ENCODE data around the gene FAF1.
"Not testable (repeated sequence)": the region's sequence is repeated elsewhere in the genome, so short reads cannot be mapped to it uniquely, and the experiment has no call there.

Gene FAF1

DNA sequence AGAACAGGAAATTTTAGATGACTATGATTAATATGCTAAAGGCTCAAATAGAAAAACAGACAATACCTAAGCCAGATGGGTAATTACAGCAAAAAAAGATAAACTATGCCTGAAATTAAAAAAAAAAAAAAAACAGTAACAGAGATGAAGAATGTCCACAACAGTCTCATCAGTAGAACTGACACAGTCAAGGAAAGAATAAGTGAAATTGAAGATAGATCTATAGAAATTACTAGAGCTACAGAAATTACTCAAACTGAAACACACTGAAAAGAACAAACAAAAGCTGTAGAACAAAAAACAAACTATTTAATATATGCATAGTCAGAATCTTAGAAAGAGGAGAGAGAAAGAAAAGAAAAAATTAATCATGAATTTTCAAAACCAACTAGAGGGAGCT, 112.8 kb downstream of the FAF1 start:
- DNase-seq (ENCODE audit: low read depth), result no peak

DNA sequence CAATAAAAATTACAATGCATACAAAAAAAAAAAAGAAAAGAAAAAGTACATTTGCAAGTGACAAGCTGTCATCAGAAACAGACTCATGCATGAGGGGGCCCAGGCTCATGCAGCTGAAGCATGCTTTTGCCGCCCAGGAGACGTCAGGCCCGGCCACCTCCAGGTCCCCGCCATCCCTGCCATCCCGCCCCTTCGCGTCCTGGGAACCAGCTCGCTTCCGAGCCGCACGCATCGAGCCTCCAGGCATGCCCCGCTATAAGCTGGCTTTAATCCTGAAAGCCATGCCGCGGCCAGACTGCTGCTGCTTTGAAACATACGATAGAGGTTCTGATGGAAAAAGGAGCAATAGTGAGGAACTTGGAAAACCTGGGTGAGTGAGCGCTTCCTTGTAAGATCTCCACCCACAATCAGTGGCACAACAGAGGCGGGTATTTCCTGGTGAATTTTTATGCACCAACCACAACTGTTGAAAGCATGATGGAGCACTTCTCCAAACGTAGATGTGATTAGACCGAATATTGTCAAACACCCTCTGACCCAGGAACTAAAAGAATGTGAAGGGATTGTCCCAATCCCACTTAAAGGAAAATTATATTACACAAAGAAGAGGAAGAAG, 113.7 kb downstream of the FAF1 start:
- DNase-seq (ENCODE audit: low read depth), result no peak

DNA sequence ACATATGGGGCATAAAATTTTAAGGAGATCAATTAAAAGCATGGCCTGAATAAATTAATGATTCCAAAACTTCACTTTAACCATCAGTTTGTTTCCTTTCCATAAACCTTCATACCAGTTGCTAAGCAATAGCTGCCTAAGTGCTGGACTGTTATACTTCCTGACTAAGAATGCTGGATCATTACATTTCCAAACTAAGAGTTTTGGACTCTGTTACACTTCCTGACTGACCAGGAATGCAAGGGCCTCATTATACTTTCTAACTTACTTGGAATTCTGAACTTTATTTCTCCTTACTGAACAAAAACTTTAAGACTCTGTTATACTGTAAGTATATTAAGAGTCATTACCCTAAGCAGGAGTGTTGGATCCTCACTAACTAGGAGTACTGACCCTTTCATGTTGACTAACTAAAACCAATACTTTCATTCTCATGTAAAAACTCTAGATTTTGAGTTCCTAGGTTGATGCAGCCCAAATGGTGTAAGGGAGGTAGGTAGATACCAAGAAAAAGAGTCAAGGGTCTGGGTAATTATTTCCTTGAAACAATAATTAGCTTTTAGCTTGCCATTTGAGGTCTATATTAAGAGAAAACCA, 118.2 kb downstream of the FAF1 start:
- no peak for DNase-seq (ENCODE audit: low read depth)

DNA sequence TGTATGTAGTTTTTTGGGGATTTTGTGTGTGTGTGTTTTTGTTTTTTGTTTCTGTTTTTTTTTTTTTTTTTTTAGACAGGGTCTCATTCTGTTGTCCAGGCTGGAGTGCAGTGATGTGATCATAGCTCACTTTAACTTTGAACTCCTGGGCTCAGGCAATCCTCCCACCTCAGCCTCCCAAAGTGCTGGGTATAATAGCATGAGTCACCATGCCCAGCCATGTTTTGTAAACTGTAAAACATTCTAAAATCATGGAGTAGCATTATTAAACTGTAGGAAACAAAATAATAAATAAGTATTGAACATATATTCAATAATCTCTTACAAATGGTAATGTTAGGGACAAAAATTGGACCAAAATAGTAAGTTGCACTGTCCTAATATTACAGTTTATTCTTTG, 124.0 kb downstream of the FAF1 start:
- no peak for DNase-seq (ENCODE audit: low read depth)

DNA sequence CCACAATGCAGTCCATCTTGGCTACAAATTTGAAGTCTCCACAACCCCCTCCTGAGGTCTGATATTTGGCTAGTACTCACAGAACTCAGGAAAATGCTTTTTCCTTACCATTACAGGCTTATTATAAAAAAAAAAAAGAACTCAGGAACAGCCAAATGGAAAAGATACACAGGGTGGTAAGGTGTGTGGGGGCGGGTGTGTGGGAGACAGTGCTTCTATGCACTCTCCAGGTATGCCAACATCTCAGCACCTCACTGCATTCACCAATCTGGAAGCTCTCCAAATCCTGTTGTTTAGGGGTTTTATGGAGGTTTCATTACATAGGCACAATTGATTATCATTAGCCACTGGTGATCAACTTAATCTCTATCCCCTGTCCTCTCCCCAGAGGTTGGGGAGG, 126.9 kb downstream of the FAF1 start:
- no peak for DNase-seq (ENCODE audit: low read depth)

DNA sequence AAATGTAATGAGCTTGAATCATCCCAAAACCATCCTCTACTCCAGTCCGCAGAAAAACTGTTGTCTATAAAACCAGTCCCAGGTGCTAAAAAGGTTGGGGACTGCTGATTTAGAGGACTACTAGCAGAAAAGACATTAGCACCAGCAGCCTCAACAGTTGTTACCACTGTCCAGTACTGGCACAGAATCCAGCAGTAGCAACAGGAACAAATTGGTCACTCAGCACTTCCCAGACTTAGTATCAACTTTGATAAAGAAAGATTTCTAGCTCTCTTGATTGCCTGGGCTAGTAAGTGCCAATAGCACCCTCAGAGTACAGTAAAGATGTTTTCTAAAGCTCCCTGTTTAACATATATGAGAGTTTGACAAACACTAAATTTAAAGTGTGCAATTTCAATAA, 127.9 kb downstream of the FAF1 start:
- no peak for DNase-seq (ENCODE audit: low read depth)

DNA sequence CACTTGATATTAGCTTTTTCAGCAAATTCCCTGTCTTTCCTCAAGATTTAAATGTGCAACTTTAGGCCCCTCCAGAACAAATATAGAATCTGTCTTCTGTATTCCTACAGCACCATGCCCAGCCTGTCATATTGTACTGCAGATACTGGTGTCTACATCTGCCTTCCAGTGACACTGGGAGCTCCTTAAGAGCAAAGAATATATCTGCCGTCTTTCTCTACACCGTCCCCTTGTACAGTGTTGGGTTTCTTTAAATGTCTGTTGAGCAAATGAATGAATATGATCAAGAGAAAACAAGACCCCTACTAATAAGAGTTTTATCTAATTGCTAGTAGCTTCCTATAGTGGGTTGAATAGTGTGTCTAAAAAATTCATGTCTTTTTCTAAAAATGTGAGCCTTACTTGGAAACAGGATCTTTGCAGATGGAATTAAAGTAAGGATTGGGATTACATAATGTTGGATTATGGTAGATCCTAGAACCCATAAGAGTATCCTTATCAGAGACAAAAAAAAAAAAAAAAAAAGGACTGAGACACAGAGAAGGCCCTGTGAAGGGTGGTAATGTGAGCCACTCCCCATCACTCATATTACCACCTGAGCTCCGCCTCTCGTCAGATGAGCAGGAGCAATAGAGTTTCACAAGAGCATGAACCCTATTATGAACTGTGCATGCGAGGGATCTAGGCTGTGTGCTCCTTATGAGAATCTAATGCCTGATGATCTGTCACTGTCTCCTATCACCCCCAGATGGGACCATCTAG, 128.6 kb downstream of the FAF1 start:
- DNase-seq (ENCODE audit: low read depth), result no peak

DNA sequence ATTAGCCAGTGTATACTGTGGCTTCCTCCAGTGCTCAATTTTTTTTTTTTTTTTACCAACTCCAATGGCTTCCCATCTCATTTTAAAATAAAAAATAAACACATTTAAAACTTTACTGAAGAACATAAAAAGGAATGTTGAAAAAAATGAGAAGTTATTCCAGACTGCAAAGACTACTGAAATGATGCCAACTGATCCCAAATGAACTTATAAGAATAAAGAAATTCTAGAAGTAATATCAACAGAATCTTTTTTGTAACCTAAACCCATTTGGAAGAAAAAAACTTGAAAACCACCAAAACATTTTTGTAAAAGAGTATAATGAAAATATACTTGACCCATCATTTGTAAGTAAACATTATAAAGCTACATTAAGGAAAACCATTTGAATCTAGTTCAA, 129.4 kb downstream of the FAF1 start:
- no peak for DNase-seq (ENCODE audit: low read depth)

DNA sequence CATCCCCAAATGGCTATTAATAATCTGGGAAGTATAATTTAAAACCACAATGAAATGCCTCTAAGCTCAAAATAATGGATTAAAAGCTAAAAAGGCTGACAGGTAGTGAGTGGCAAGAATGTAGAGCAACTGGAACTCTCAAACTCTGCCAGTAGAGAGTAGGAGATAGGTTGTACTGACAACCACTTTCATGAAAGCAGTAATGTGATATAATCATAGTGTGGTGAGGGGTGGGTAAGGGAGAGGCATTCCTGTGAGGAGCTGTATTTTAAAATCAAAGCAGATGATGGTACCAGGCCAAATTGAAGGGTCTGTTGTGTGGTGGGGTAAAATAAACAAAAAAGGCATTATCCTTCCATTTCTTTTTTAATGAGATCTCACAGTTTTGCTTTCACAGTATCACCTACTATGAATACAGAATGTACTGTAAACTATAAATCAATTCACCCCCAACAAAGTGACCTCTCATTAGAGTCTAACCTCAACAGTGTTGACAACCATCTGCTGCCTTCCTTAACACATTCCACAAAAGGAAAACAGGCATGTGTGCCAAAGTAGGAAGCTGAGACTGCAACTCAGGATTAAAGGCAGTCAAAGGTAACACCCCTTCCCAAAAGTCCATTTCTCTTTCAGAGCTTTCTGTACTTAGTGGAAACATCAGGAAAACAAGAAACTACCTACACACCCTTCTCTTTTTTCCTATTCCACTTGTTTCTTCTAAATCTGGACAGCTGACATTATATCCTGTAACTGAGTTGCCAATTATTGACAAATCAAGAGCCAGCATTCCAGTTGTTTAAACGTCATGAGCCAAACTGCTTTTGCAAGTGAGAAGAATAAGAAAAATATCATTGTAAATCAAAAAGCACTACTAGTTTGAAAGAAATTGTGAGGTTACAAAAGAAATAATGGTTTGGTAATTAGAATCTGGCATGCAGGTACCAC, 130.8 kb downstream of the FAF1 start:
- DNase-seq (ENCODE audit: low read depth), result no peak

DNA sequence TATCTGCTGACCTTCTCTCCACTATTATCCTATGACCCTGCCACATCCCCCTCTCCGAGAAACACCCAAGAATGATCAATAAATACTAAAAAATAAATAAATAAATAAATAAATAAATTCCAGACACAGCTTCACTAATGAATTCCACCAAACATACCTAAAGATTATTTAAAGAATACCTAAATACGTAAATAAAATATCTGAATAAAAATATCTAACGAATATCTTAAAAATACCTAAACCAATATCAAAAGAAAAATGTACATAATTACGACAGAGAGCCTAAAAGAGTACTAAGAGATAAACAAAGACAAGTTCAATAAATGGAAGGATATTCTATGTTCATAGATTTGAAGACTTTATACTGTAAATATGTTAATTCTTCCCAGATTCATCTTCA, 132.5 kb downstream of the FAF1 start:
- no peak for DNase-seq (ENCODE audit: low read depth)

DNA sequence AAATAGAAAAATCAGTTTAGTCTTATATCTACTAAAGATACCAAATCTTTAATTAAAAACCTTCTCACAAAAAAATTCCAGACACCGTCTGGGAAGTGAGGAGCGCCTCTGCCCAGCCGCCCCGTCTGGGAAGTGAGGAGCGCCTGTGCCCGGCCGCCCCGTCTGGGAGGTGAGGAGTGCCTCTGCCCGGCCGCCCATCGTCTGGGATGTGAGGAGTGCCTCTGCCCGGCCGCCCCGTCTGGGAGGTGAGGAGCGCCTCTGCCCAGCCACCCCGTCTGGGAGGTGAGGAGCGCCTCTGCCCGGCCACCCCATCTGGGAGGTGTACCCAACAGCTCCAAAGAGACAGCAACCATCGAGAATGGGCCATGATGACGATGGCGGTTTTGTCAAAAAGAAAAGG, 133.3 kb downstream of the FAF1 start:
- not testable (repeated sequence) for DNase-seq (ENCODE audit: low read depth)

DNA sequence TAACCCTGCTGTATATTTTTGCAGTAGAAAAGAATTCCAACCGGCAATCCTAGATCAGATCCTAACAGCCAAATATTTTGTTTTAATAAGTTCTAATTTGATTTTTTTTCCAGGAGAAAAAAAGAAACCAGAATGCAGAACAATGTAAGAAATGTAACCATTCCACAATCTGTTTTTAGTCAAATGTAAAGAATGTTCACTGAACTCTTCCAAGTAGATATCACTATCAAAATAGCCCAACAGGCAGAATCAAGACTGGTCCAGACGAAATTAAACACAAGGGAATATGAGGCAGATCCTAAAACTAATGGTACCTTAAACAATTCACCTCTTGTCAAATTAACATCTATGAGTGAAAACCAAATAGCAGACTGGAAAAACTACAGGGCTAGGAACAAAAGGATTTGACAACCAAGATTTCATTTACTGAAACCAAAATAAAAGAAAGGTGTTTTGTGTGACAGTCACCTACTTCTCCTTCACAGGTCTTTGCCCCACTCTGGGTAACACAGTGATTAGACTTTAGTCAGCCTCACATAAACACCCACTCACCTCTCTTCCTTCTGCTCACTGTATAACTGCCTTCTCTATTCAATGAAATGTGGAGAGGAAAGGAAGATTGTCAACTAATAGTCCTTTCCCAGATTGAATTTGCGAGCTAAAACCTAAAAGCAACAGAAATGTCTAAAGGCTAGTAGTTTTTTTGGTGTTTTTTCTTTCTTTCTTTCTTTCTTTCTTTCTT, 137.9 kb downstream of the FAF1 start:
- no peak for DNase-seq (ENCODE audit: low read depth)

DNA sequence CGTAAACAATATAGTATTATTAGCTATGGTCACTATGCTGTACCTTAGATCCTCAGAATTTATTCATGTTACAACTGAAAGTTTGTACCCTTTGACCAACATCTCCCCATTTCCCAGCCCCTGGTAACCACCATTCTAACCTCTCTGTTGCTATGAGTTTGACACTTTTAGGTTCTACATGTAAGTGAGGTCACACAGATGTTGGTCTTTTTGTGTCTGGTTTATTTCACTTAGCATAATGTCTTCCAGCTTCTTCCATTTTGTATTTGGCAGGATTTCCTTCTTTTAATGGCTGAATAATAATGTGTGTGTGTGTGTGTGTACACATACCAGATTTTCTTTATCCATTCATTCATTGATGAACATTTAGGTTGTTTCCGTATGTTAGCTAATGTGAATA, 139.5 kb downstream of the FAF1 start:
- DNase-seq (ENCODE audit: low read depth), result no peak

DNA sequence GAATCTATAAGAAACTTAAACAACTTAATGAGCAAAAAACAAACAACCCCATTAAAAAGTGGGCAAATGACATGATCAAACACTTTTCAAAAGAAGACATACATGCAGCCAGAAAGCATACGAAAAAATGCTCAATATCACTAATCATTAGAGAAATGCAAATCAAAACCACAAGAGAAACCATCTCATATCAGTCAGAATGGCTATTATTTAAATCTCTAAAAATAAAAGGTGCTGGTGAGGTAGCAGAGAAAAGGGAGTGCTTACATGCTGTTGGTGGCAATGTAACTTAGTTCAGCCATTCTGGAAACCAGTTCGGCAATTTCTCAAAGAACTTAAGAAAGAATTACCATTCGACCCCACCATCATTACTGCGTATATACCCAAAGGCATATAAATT, 147.7 kb downstream of the FAF1 start:
- no peak for DNase-seq (ENCODE audit: low read depth)

DNA sequence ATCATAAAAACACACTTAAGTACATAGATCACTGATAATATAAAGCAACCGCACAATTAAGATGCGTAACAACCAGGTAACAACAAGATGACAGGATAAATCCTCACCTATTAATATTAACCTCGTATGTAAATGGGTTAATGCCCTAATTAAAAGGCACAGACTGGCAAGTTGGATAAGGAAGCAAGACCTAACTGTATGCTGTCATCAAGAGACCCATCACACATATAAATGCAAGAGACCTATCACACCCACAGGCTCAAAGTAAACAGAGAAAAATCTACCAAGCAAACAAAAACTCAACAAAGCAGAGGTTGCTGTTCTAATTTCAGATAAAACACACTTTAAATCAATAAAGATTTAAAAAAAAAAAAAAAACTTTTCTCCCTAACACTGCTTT, 151.8 kb downstream of the FAF1 start:
- no peak for DNase-seq (ENCODE audit: low read depth)

DNA sequence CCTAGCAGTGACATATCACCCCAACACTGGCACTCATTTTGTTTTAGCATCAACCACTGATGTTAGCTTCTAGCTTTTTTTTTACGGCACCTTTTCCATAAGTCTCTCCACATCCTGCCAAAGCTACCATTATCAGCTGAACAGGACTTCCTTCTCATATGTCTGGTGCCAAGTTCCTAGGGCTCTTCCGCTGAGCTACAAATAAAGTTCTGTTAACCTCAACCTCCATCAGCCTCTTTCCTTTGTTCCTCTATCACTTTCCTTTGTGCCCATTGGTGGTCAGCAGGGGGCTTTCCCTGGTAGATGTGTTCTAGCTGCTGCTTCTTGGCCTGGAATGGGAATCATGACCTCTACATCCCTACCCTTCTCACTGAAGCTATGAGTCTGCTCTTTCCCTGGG, 163.8 kb downstream of the FAF1 start:
- no peak for DNase-seq (ENCODE audit: low read depth)

DNA sequence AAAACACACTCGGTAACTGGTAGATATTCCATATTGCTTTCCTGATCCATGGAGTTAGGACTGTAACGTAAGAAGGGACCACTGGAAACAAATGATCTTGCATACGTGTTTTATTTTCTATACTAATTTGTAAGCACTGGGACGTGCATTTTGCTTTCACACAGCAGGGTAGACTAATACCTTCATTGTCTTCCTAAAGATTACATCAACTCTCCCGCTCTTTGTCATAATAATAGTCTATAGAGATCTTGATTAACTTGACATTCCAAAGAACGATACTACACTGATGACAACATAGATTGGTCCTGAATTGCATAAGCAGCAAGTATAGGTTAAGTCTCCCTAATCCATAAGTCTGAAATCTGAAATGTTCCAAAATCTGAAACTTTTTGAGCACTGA, 166.5 kb downstream of the FAF1 start:
- DNase-seq (ENCODE audit: low read depth), result no peak

DNA sequence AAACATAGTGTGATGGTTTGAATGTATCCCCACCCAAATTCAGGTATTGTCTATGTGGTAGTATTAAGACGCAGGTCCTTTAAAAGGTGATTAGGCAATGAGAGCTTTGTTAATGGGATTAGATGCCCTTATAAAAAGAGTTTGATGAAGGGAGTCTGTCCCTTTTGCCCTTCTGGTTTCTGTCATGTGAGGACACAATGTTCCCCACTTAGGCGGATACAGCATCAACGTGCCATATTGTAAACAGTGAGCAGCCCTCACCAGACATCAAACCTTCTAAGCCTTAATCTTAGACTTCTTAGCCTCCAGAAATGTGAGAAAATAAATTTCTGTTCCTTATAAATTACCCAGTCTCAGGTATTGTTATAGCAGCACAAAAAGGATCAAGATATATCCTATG, 172.8 kb downstream of the FAF1 start:
- DNase-seq (ENCODE audit: low read depth), result no peak

DNA sequence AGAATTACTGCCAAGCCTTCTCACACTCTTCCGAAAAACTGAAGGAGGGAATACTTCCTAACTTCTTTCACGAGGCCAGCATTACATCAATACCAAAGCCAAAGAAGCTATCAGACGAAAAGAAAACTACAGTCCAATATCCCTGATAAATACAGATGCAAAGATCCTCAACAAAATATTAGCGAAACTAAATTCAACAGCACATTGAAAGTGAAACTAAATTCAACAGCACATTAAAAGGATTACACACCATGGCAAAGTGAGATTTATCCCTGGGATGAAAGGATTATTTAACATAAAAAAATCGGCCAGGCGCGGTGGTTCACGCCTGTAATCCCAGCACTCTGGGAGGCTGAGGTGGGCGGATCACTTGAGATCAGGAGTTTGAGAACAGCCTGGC, 176.8 kb downstream of the FAF1 start:
- peak; percentile 12 for DNase-seq (ENCODE audit: low read depth)

DNA sequence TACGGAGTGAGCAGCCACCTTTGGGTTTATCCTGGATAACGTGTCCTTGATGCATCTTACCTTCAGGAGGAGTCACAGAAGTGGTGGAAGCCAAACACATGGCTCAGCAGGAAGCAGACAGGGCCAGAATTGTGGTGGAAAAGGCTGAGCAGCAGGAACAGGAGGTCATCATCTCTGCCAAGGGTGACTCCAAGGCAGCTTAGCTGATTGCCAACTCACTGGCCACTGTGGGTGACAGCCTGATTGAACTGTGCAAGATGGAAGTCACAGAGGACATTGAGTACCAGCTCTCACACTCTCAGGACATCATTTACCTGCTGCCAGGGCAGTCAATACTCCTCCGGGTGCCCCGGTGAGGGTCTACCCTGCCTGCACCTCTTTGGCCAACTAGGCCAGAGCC, 179.3 kb downstream of the FAF1 start:
- no peak for DNase-seq (ENCODE audit: low read depth)

DNA sequence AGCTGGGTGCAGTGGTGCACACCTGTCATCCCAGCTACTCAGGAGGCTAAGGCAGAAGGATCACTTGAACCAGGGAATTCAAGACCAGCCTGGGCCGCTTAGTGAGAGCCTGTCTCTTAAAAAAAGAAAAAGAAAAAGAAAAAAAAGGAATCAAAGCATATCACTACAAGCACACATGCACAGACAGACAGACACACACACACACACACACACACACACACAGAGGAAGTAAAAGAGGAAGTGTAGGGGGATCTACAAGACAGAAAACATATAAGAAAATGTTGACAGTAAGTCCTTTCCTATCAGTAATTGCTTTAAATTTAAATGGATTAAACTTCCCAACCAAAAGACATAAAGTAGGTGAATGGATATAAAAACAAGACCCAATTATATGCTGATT, 180.3 kb downstream of the FAF1 start:
- no peak for DNase-seq (ENCODE audit: low read depth)

DNA sequence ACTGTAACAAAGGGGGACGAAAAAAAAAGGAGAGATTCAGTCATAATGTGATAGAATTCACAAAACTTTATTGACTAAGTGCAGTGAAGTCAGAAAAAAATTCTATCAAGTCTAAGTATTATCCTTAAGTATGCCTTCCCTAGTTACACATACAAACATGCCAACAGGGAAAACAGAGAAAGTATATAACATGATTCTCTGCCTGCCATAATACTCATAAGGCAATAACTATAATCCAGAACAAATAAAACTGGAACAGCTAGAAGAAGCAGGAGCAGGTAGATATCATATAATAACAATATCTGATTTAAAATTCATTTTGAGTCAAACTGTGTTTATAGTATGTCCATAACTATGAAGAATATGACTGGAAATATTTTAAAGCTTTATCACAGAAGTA, 184.3 kb downstream of the FAF1 start:
- DNase-seq (ENCODE audit: low read depth), result no peak
